Measurements from ENCODE around the gene ZNF649. TPM values are rescaled to one million over a fixed set of nuclear protein-coding genes. Genes with fewer than 3 reads are reported as not detected.
A peak's percentile ranks its signal among the peaks of the same experiment; 100 is the strongest.

ZNF649 gene
- total and polyA plus RNA-seq, 2 of the 13 experiments (the other 11 are each of a cell fraction or from before 2014, with no cell fraction given): 3.0 to 13.4 TPM

GRCh38 chr19:51926784-51927741 is 22.2 kb upstream of the ZNF649 start, which contains the start of gene ZNF613:
ZNF613 (plus strand) TSS chr19:51927472; CDS start chr19:51936221, 8,749 bp downstream.
- Histone ChIP-seq H3K27ac (ENCODE audit: extremely low read length, insufficient read depth, low read length) (peak within 1 kb of the TSS; percentile 87), H3K36me3 (replicated peaks in 1 of 2; ENCODE audit: control insufficient read depth in 1 of 2, insufficient read depth in 2 of 2, low read length in 2 of 2) (peaks cover 5 to 14% of the 10 kb centered on the region in 2 experiments; a peak in 3 of 5 replicates), H3K9me3 (ENCODE audit: low read length) (peaks cover 27% of the 10 kb centered on the region), H3K4me1 (ENCODE audit: insufficient read depth, low read length) (peaks cover 32% of the 10 kb centered on the region), H3K79me2 (ENCODE audit: insufficient read depth, low read length) (peaks cover 13% of the 10 kb centered on the region), H3K4me3 (replicated peaks in 1 of 3; ENCODE audit: insufficient read depth in 1 of 3, low read depth in 2 of 3, low read length in 3 of 3) (peak within 1 kb of the TSS; percentile 88 to 98 (median 96)), H4K20me1 (ENCODE audit: insufficient read depth, low read length) (no peaks in the 10 kb centered on the region), H3K9ac (ENCODE audit: insufficient read depth, low read depth, low read length) (peak within 1 kb of the TSS; percentile 84), H2AFZ (ENCODE audit: low read length) (peak within 1 kb of the TSS; percentile 99), H3K27me3 (ENCODE audit: control insufficient read depth in 1 of 2, insufficient read depth in 2 of 2, low read length in 2 of 2) (no peaks in the 10 kb centered on the region; a peak in 1 of 5 replicates), H3K4me2 (ENCODE audit: low read depth, low read length) (peak within 1 kb of the TSS; percentile 66)
- ChIA-PET CTCF (ENCODE audit: low intra/inter-chr PET ratio, low total read pairs) (no interaction called here), POLR2A (no interaction called here)
- peak; percentile 89 for DNase-seq (ENCODE audit: low spot score)
- intact Hi-C loops (cut with micrococcal nuclease; ENCODE audit: unreplicated experiment): loop anchor here (2.0 to 10.0 kb wide), 2 partner anchors 22 to 78 kb away; partner anchors contain the start of genes ZNF615 and ZNF649
- peak; percentile 85 for FAIRE-seq
- peak; percentile 93 for ATAC-seq
- TSS peak; percentile 74 for BruUV-seq (replicated peaks)
- WGBS (ENCODE audit: low lambda C conversion rate): 2% methylated on average over 43 of the region's 52 CpGs
- in situ Hi-C loops (cut with HindIII; ENCODE audit: extremely low pct_ligation_motif_present, low pct_unique_long_range_greater_than_20kb): no loop called here
- TF ChIP-seq POLR2A (IDR thresholded peaks at IDR 0.05; ENCODE audit: insufficient read depth in 1 of 2, low read depth in 2 of 2, low read length in 2 of 2): peak in 1 of 2 experiments; percentile 46; a peak in 2 of 4 replicates
- TF ChIP-seq SSRP1 (CRISPR knock-in tag; IDR thresholded peaks at IDR 0.05): no peak
- no peak for TF ChIP-seq AGO2 (optimal IDR thresholded peaks at IDR 0.05; ENCODE audit: low read depth, low read length)
- 0 out of 2 replicates have a peak, but pooled peaks have one; percentile 46 for TF ChIP-seq ZNF749 (CRISPR knock-in tag; IDR thresholded peaks at IDR 0.05; ENCODE audit: borderline replicate concordance)
- TF ChIP-seq REXO4 (CRISPR knock-in tag; IDR thresholded peaks at IDR 0.05; ENCODE audit: borderline replicate concordance): no peak
- TF ChIP-seq ISL2 (CRISPR knock-in tag; IDR thresholded peaks at IDR 0.05): 0 out of 2 replicates have a peak, but pooled peaks have one; percentile 9
- TF ChIP-seq NFYB (CRISPR knock-in tag; IDR thresholded peaks at IDR 0.05): peak; percentile 78
- TF ChIP-seq ZNF629 (CRISPR knock-in tag; conservative IDR thresholded peaks at IDR 0.05): no peak
- TF ChIP-seq PRMT3 (CRISPR knock-in tag; IDR thresholded peaks at IDR 0.05; ENCODE audit: borderline replicate concordance, low read depth): no peak
- TF ChIP-seq ZNF30 (CRISPR knock-in tag; IDR thresholded peaks at IDR 0.05): 0 out of 2 replicates have a peak, but pooled peaks have one; percentile 37
- TF ChIP-seq ZNF713 (CRISPR knock-in tag; IDR thresholded peaks at IDR 0.05): no peak
- TF ChIP-seq SNAPC5 (CRISPR knock-in tag; IDR thresholded peaks at IDR 0.05; ENCODE audit: borderline replicate concordance): peak; percentile 70; the same call in 1 of the 2 replicates
- TF ChIP-seq SRF (IDR thresholded peaks at IDR 0.05; ENCODE audit: low read depth, low read length): no peak
- TF ChIP-seq ZBTB14 (CRISPR knock-in tag; IDR thresholded peaks at IDR 0.05): no peak
- peak; percentile 87 for TF ChIP-seq ZNF574 (CRISPR knock-in tag; IDR thresholded peaks at IDR 0.05)
- peak; percentile 54; the same call in 1 of the 2 replicates for TF ChIP-seq PITX1 (CRISPR knock-in tag; IDR thresholded peaks at IDR 0.05)
- no peak for TF ChIP-seq ARID3A (IDR thresholded peaks at IDR 0.05; ENCODE audit: low read depth, low read length)
- no peak for TF ChIP-seq PTBP1 (IDR thresholded peaks at IDR 0.05; ENCODE audit: low read depth, low read length, poor library complexity, severe bottlenecking)
